Activated B cell treated with CpG ODN at 0.5 μM for 24 hours (primary cell): ENCODE data around the gene KRTAP9-6. TPM values are rescaled to one million over a fixed set of nuclear protein-coding genes. Genes with fewer than 3 reads are reported as not detected.
"Not testable (repeated sequence)": the region's sequence is repeated elsewhere in the genome, so short reads cannot be mapped to it uniquely, and the experiment has no call there.

Experiments
- ATAC-seq: fragments of 200-7000 bp; cut with Tn5 transposase; one replicate; pipeline ENCODE4 v1.10.0; 2021; ENCODE audit warnings: low read depth, mild to moderate bottlenecking, moderate library complexity
- CTCF ChIA-PET: fragments of 350-600 bp; sonication (Branson Sonifier 250); formaldehyde crosslinking; loops from one replicate; lab custom pipeline; 2021; ENCODE audit warnings: antibody characterized with exemption; lab: Charles Lee
- POLR2A ChIA-PET: fragments of 350-600 bp; sonication (Branson Sonifier 250); formaldehyde crosslinking; loops from one replicate; lab custom pipeline; 2021; ENCODE audit warnings: antibody characterized with exemption; lab: Charles Lee
- DNase-seq: peaks from one replicate; pipeline ENCODE4 v3.0.0; 2022
- H3K27ac Mint-ChIP-seq: one replicate; pipeline ENCODE4 v1.8.0; 2020; ENCODE audit warnings: mixed read lengths
- H3K27me3 Mint-ChIP-seq: one replicate; pipeline ENCODE4 v1.8.0; 2021; ENCODE audit warnings: mixed read lengths
- H3K36me3 Mint-ChIP-seq: one replicate; pipeline ENCODE4 v1.8.0; 2021; ENCODE audit warnings: low read depth, mixed read lengths
- H3K4me1 Mint-ChIP-seq: one replicate; pipeline ENCODE4 v1.8.0; 2021; ENCODE audit warnings: mixed read lengths
- H3K4me3 Mint-ChIP-seq: one replicate; pipeline ENCODE4 v1.8.0; 2020; ENCODE audit warnings: mild to moderate bottlenecking, mixed read lengths
- H3K9me3 Mint-ChIP-seq: one replicate; pipeline ENCODE4 v1.8.0; 2020; ENCODE audit warnings: mixed read lengths
- intact Hi-C: fragments of 100-400 bp; cut with micrococcal nuclease; formaldehyde crosslinking; loops from one replicate; pipeline ENCODE4 v1.15.1; 2024
- total RNA-seq: library from RNA; stranded (reverse); gene quantifications from 2 replicates; pipeline ENCODE4 v1.2.3, GENCODE V29; 2022
- TF ChIP-seq, protein P1 (sequence below): fragments of 200-600 bp; IDR thresholded peaks from one replicate; pipeline ENCODE4 v1.8.0; 2022; ENCODE audit warnings: antibody characterized with exemption, mild to moderate bottlenecking

The KRTAP9-6 gene
- total RNA-seq, 1 donor from 2014 or later: not detected

DNA sequence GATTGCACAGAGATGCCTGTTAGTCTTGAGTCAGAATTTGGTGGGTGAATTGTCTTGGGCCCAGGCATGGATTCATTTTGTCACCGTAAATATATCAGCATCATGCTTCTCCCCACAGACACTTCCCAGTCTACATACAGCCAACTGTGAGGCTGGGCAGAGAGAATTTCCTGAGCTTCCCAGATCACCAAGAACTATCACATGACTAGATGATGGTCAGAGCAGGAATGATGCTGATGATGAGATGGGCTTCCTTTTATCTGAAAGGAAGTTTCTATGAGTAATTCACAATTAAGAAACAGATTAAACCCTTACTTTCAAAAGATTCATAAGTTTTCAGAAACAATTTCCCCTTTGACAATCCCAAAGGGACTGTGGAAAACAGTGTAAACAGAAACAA lies 10.3 kb upstream of the KRTAP9-6 start:
- Mint-ChIP-seq H3K36me3 (no peaks in the 10 kb centered on the region), H3K27ac (no peak overlapping the region), H3K9me3 (no peaks in the 10 kb centered on the region), H3K4me1 (no peaks in the 10 kb centered on the region), H3K4me3 (no peak overlapping the region), H3K27me3 (peaks cover 40% of the 10 kb centered on the region)
- DNase-seq: no peak
- intact Hi-C loops: no loop called here
- TF ChIP-seq, protein P1, sequence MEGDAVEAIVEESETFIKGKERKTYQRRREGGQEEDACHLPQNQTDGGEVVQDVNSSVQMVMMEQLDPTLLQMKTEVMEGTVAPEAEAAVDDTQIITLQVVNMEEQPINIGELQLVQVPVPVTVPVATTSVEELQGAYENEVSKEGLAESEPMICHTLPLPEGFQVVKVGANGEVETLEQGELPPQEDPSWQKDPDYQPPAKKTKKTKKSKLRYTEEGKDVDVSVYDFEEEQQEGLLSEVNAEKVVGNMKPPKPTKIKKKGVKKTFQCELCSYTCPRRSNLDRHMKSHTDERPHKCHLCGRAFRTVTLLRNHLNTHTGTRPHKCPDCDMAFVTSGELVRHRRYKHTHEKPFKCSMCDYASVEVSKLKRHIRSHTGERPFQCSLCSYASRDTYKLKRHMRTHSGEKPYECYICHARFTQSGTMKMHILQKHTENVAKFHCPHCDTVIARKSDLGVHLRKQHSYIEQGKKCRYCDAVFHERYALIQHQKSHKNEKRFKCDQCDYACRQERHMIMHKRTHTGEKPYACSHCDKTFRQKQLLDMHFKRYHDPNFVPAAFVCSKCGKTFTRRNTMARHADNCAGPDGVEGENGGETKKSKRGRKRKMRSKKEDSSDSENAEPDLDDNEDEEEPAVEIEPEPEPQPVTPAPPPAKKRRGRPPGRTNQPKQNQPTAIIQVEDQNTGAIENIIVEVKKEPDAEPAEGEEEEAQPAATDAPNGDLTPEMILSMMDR: no peak
- ATAC-seq: no peak
- POLR2A ChIA-PET: no interaction called here
- CTCF ChIA-PET: no interaction called here

DNA sequence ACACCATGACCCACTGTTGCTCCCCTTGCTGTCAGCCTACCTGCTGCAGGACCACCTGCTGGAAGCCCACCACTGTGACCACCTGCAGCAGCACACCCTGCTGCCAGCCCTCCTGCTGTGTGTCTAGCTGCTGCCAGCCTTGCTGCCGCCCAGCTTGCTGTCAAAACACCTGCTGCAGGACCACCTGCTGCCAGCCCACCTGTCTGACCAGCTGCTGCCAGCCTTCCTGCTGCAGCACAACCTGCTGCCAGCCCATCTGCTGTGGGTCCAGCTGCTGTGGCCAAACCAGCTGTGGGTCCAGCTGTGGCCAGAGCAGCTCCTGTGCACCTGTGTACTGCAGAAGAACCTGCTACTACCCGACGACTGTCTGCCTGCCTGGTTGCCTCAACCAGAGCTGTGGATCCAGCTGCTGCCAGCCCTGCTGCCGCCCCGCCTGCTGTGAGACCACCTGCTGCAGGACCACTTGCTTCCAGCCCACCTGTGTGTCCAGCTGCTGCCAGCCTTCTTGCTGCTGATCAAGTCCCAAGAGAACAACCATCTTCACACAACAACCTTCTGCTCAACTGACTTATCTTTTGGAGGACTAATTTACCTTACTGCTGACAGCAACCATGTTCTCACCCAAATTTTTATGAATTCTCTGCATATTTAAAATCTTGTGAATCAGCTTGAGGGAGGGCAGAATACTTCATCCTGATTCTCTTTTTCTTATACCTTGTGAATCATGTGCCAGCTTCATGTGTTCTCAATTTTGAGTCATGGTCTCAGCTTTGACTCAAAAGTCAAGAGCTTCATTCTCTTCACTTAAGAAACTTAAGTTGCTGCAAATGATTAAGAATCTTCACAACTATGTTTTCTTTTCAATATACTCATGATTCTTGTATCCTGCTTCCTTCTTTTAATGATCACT lies 9.5 kb upstream of the KRTAP9-6 start, which contains the start of gene KRTAP9-9:
Gene KRTAP9-9 (plus strand): TSS at position 4 of the 910 bp plus-strand sequence.
- intact Hi-C loops, H3K4me1 Mint-ChIP-seq: not testable (repeated sequence)

DNA sequence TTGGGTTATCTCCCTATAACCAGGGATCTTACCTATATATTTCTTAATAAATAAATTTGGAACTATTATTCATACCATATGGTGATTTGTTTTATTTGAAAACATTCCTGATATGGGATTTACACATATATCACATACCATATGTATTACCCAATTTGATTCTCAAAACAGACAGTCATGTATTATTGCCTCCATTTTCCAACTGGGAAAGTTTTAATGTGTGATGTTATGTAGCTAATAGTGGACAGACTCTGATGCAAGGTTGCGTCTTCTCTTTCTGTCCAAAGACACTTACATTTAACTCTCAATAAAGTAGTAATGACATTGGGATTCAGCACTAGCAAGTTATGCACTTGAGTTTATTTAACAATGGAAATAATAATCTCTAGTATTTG lies 8.9 kb upstream of the KRTAP9-6 start:
- Mint-ChIP-seq H3K4me3 (no peak overlapping the region), H3K27me3 (peaks cover 49% of the 10 kb centered on the region), H3K27ac (no peak overlapping the region), H3K4me1 (no peaks in the 10 kb centered on the region), H3K9me3 (no peaks in the 10 kb centered on the region), H3K36me3 (no peaks in the 10 kb centered on the region)
- TF ChIP-seq, protein P1: no peak
- no peak for ATAC-seq
- ChIA-PET POLR2A (no interaction called here), CTCF (no interaction called here)
- DNase-seq: no peak
- intact Hi-C loops: no loop called here

More for the DNA sequence above, 9.5 kb upstream of the KRTAP9-6 start, which contains the start of gene KRTAP9-9:
- H3K9me3 Mint-ChIP-seq, POLR2A ChIA-PET, DNase-seq, H3K36me3 Mint-ChIP-seq, ATAC-seq, H3K27ac Mint-ChIP-seq, CTCF ChIA-PET, H3K4me3 Mint-ChIP-seq: not testable (repeated sequence)
- H3K27me3 Mint-ChIP-seq: peaks cover 45% of the 10 kb centered on the region

DNA sequence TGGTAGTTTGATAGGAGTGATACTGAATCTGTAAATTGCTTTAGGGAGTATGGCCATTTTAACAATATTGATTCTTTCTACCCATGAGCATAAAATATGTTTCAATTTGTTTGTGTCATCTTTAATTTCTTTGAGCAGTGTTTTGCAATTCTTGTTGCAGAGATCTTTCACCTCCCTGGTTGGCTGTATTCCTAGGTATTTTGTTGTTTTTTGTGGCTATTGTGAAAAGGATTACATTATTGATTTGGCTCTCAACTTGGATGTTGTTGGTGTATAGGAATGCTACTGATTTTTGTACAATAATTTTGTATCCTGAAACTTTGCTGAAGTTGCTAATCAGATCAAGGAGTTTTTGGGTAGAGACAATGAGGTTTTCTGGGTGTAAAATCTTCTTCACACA lies 6.8 kb upstream of the KRTAP9-6 start:
- TF ChIP-seq, protein P1: no peak
- intact Hi-C loops: no loop called here
- no peak overlapping the region for H3K4me3 Mint-ChIP-seq
- no peaks in the 10 kb centered on the region for H3K36me3 Mint-ChIP-seq
- no peak for DNase-seq
- H3K27me3 Mint-ChIP-seq: peaks cover 49% of the 10 kb centered on the region
- H3K9me3 Mint-ChIP-seq: no peaks in the 10 kb centered on the region
- H3K27ac Mint-ChIP-seq: no peak overlapping the region
- no peaks in the 10 kb centered on the region for H3K4me1 Mint-ChIP-seq
- ChIA-PET CTCF (no interaction called here), POLR2A (no interaction called here)
- ATAC-seq: no peak

DNA sequence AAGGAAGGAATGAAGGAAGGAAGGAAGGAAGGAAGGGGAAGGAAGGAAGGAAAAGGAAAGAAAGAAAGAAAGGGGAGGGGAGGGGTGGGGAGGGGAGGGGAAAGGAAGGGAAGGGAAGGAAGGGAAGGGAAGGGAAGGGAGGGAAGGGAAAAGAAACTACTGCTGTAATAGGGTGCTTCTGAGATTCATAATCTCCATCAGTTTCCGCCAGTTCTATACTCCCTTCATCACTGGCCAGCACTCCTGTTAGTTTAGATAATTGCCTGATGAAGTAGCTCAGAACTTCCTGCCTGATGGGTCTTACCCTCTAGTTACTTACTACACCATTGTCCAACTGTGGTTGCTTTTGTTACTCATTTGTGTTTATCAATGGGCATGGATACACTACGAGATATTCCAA lies 2.0 kb upstream of the KRTAP9-6 start:
- TF ChIP-seq, protein P1: no peak
- CTCF ChIA-PET: no interaction called here
- H3K4me3 Mint-ChIP-seq: no peak overlapping the region
- no peak for ATAC-seq
- no peak for DNase-seq
- H3K9me3 Mint-ChIP-seq: no peaks in the 10 kb centered on the region
- intact Hi-C loops: no loop called here
- H3K27ac Mint-ChIP-seq: no peak overlapping the region
- H3K27me3 Mint-ChIP-seq: peaks cover 38% of the 10 kb centered on the region
- no peaks in the 10 kb centered on the region for H3K4me1 Mint-ChIP-seq
- H3K36me3 Mint-ChIP-seq: no peaks in the 10 kb centered on the region
- POLR2A ChIA-PET: no interaction called here
